GM12878 (cell line): ENCODE measurements around the gene ITPR2. TPM values are rescaled to one million over a fixed set of nuclear protein-coding genes. Genes with fewer than 3 reads are reported as not detected.

Experiments
- ATAC-seq: fragments of 200-7000 bp; cut with Tn5 transposase; 3 replicates; pipeline ENCODE4 v1.9.1; 2020; ENCODE audit warnings: mild to moderate bottlenecking, moderate library complexity
- BruUV-seq: library from RNA; stranded (reverse); fragments of 400-500 nt; replicated peaks from 2 replicates; lab custom pipeline; 2021; lab: Mats Ljungman, UMichigan
- CTCF ChIA-PET: fragments of 300-600 bp; sonication (Branson Sonifier 250); formaldehyde crosslinking; extraction: SDS; loops from one replicate; lab custom pipeline; 2021; ENCODE audit warnings: inconsistent platforms; lab: Yijun Ruan, JAX
- POLR2A ChIA-PET: fragments of 350-600 bp; formaldehyde crosslinking; extraction: SDS; loops from one replicate; lab custom pipeline; 2021; ENCODE audit warnings: inconsistent platforms; lab: Charles Lee
- RAD21 ChIA-PET: fragments of 300-600 bp; sonication (Branson Sonifier 250); formaldehyde crosslinking; loops from one replicate; lab custom pipeline; 2023; ENCODE audit warnings: antibody characterized with exemption; ENCODE audit not compliant: unreplicated experiment; lab: Charles Lee
- SMC1A ChIA-PET: fragments of 300-600 bp; sonication (Branson Sonifier 250); formaldehyde crosslinking; loops from one replicate; lab custom pipeline; 2023; ENCODE audit not compliant: unreplicated experiment, uncharacterized antibody; lab: Charles Lee
- DNase-seq: peaks from one replicate; pipeline ENCODE4 v3.0.0-alpha.2; 2011; ENCODE audit warnings: low read depth, low spot score
- FAIRE-seq: peaks from 3 replicates; lab custom pipeline; 2011; peaks lifted over from hg19 to GRCh38; lab: Jason Lieb, UNC
- H2AFZ ChIP-seq: 2 replicates; pipeline ENCODE4 v1.6.0; 2011; ENCODE audit warnings: low read depth, low read length, control low read depth; ENCODE audit not compliant: control insufficient read depth
- H3K27ac ChIP-seq: 2 replicates; pipeline ENCODE4 v1.5.1; 2011; ENCODE audit warnings: control low read depth; ENCODE audit not compliant: control insufficient read depth, insufficient read depth
- H3K27me3 ChIP-seq, 2 experiments: replicated peaks in 1 of 2; 2 replicates each; pipeline versions ENCODE4 v1.6.0 to v1.6.1; 2011; ENCODE audit warnings: low read length in 1 of 2; ENCODE audit not compliant: control insufficient read depth in 2 of 2, insufficient read depth in 2 of 2
- H3K36me3 ChIP-seq, 2 experiments: 2 replicates each; pipeline ENCODE4 v1.5.1; 2011; ENCODE audit warnings: low read length in 1 of 2; ENCODE audit not compliant: control insufficient read depth in 2 of 2, insufficient read depth in 2 of 2
- H3K4me1 ChIP-seq: 2 replicates; pipeline ENCODE4 v1.6.1; 2011; ENCODE audit warnings: mild to moderate bottlenecking, low read length, moderate library complexity, mixed read lengths; ENCODE audit not compliant: control insufficient read depth, insufficient read depth
- H3K4me2 ChIP-seq: 2 replicates; pipeline ENCODE4 v1.6.0; 2011; ENCODE audit warnings: control low read depth; ENCODE audit not compliant: control insufficient read depth, insufficient read depth
- H3K4me3 ChIP-seq: fragments of 200-600 bp; sonication (generic); 2 replicates; pipeline ENCODE4 v1.5.1; 2016
- H3K79me2 ChIP-seq: 2 replicates; pipeline ENCODE4 v1.6.0; 2011; ENCODE audit warnings: low read length; ENCODE audit not compliant: control insufficient read depth, insufficient read depth
- H3K9ac ChIP-seq: 2 replicates; pipeline ENCODE4 v1.8.0; 2011; ENCODE audit warnings: low read length, control low read depth, mixed read lengths; ENCODE audit not compliant: control insufficient read depth, insufficient read depth
- H3K9me3 ChIP-seq: replicated peaks from 3 replicates; pipeline ENCODE4 v1.5.1; 2011; ENCODE audit warnings: mild to moderate bottlenecking, low read length; ENCODE audit not compliant: control insufficient read depth, insufficient read depth
- H4K20me1 ChIP-seq: 2 replicates; pipeline ENCODE4 v1.6.0; 2011; ENCODE audit not compliant: control insufficient read depth, insufficient read depth
- ESRRA ChIP-seq: IDR thresholded peaks from 2 replicates; pipeline ENCODE4 v1.6.1; 2012; ENCODE audit warnings: mild to moderate bottlenecking, low read length, improper control_type of control experiment
- LARP7 ChIP-seq: fragments of 450-650 bp; IDR thresholded peaks from 2 replicates; pipeline ENCODE4 v1.6.1; 2017; ENCODE audit warnings: mild to moderate bottlenecking
- NBN ChIP-seq: fragments of 450-650 bp; IDR thresholded peaks from 2 replicates; pipeline ENCODE4 v1.6.1; 2016
- WGBS: methylation state at CpG from one replicate; pipeline ENCODE4 v1.1.6; 2016; ENCODE audit warnings: low lambda C conversion rate; ENCODE audit not compliant: insufficient replicate concordance, insufficient coverage; ENCODE audit errors: missing lambda C conversion rate; 5-methylcytosine and 5-hydroxymethylcytosine counted together
- in situ Hi-C: fragments of 300-500 bp; cut with MboI; formaldehyde crosslinking; loops from 9 replicates; pipeline ENCODE4 v1.14.3; 2018; ENCODE audit warnings: mixed read lengths
- intact Hi-C: fragments of 100-400 bp; cut with micrococcal nuclease; formaldehyde crosslinking; loops from one replicate; pipeline ENCODE4 v1.14.2; 2022; ENCODE audit not compliant: unreplicated experiment
- polyA plus RNA-seq, 11 experiments: library from polyadenylated mRNA; depleted of rRNA in 4 of 11; unstranded in 6 of 11; stranded (reverse) in 5 of 11; fragments of >200 nt; fragmentation: Nextera tagmentation in 4 of 11; fragmentation: Illumina TruSeq in 1 of 11; extraction: Ambion mirVana in 4 of 11; extraction: Trizol in 1 of 11; gene quantifications; 1 replicate in 1 of 11; 2 replicates in 10 of 11; pipeline versions ENCODE4 v1.2.1 to v1.2.3, GENCODE V29; 2011 to 2016; ENCODE audit warnings: inconsistent platforms in 2 of 11, missing spikeins in 2 of 11, low read depth in 1 of 11
- total RNA-seq, 4 experiments: library from RNA; depleted of rRNA in 3 of 4; stranded (reverse); fragments of >200 nt in 3 of 4; fragmentation: Illumina TruSeq in 1 of 4; extraction: Trizol in 1 of 4; gene quantifications; 2 replicates each; pipeline versions ENCODE4 v1.2.1 to v1.2.3, GENCODE V29; 2013 to 2021
- TF ChIP-seq, protein P1 (sequence below): fragments of 450-650 bp; IDR thresholded peaks from 2 replicates; pipeline ENCODE4 v1.6.1; 2016; ENCODE audit warnings: mild to moderate bottlenecking
- TF ChIP-seq, protein P2 (sequence below): fragments of 450-650 bp; IDR thresholded peaks from 2 replicates; pipeline ENCODE4 v1.6.1; 2016; ENCODE audit warnings: mild to moderate bottlenecking, moderate library complexity, borderline replicate concordance

ITPR2 gene
- total and polyA plus RNA-seq, 10 of the 15 experiments (the other 5 are each of a cell fraction or from before 2014, with no cell fraction given): 7.5 to 76.2 (median 47.1) TPM

DNA sequence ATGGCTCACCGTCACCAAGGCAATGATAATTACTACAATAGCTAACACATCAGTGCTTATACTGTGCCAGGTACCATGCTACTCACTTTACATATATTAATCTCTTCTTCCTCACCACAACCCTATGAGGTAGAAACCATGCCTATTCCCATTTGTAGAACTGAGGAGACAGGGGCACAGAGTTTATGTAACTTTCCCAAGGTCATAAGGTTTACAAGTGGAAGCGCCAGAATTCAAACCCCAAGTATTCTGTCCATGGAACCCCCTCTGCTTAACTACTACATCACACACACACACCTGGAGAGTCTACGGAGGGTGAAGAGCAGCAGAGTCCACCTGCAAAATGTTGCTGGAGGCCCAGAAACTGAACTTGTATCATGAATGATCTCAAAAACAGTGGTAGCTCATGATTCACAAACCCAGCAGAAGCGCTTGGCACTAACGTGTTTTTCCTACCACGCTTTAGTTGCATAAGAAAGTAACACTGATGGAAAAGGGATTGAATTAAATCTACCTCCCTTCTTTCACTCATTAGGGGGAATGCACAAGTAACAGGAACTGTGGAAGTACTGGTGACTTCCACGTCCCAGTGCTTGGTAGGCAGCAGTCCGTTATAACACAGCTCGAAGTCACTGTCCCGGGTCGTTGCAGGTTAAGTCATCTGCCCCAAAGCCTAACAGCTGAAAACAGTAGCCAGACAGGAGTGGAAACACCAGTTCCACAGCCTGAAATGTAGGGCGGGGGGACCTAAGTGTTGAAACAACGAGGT, 2.0 kb downstream of the ITPR2 start:
- H4K20me1 ChIP-seq: no peaks in the 10 kb centered on the region
- no peaks in the 10 kb centered on the region for H3K9me3 ChIP-seq
- intact Hi-C loops (loop anchor here (10.0 kb wide), 1 partner anchor 54 kb away; no protein-coding TSS in a partner anchor), in situ Hi-C loops (no loop called here)
- no peaks in the 10 kb centered on the region for H3K27me3 ChIP-seq
- no TSS peak for BruUV-seq
- peak overlapping the region; percentile 50; the same call in 1 of the 2 replicates for H3K27ac ChIP-seq
- SMC1A ChIA-PET: interaction anchor here (0.6 to 6.3 kb wide), 34 partner anchors 9 to 1761 kb away, joined by 3 to 41 read pairs (median 4); no protein-coding TSS in a partner anchor
- POLR2A ChIA-PET: interaction anchor here (0.9 to 4.5 kb wide), 10 partner anchors 10 to 109 kb away, joined by 3 to 17 read pairs (median 4); no protein-coding TSS in a partner anchor
- DNase-seq (no peak), FAIRE-seq (no peak), ATAC-seq (no peak)
- TF ChIP-seq ESRRA: no peak
- peak; percentile 29; the same call in 1 of the 2 replicates for TF ChIP-seq NBN
- TF ChIP-seq, protein P1, sequence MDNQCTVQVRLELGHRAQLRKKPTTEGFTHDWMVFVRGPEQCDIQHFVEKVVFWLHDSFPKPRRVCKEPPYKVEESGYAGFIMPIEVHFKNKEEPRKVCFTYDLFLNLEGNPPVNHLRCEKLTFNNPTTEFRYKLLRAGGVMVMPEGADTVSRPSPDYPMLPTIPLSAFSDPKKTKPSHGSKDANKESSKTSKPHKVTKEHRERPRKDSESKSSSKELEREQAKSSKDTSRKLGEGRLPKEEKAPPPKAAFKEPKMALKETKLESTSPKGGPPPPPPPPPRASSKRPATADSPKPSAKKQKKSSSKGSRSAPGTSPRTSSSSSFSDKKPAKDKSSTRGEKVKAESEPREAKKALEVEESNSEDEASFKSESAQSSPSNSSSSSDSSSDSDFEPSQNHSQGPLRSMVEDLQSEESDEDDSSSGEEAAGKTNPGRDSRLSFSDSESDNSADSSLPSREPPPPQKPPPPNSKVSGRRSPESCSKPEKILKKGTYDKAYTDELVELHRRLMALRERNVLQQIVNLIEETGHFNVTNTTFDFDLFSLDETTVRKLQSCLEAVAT: peak; percentile 90; the same call in 1 of the 2 replicates
- no peak for TF ChIP-seq LARP7
- TF ChIP-seq, protein P2, sequence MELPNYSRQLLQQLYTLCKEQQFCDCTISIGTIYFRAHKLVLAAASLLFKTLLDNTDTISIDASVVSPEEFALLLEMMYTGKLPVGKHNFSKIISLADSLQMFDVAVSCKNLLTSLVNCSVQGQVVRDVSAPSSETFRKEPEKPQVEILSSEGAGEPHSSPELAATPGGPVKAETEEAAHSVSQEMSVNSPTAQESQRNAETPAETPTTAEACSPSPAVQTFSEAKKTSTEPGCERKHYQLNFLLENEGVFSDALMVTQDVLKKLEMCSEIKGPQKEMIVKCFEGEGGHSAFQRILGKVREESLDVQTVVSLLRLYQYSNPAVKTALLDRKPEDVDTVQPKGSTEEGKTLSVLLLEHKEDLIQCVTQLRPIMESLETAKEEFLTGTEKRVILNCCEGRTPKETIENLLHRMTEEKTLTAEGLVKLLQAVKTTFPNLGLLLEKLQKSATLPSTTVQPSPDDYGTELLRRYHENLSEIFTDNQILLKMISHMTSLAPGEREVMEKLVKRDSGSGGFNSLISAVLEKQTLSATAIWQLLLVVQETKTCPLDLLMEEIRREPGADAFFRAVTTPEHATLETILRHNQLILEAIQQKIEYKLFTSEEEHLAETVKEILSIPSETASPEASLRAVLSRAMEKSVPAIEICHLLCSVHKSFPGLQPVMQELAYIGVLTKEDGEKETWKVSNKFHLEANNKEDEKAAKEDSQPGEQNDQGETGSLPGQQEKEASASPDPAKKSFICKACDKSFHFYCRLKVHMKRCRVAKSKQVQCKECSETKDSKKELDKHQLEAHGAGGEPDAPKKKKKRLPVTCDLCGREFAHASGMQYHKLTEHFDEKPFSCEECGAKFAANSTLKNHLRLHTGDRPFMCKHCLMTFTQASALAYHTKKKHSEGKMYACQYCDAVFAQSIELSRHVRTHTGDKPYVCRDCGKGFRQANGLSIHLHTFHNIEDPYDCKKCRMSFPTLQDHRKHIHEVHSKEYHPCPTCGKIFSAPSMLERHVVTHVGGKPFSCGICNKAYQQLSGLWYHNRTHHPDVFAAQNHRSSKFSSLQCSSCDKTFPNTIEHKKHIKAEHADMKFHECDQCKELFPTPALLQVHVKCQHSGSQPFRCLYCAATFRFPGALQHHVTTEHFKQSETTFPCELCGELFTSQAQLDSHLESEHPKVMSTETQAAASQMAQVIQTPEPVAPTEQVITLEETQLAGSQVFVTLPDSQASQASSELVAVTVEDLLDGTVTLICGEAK: 0 out of 2 replicates have a peak, but pooled peaks have one; percentile 14
- peak overlapping the region; percentile 60 for H3K4me2 ChIP-seq
- peak overlapping the region; percentile 27 for H3K9ac ChIP-seq
- no peaks in the 10 kb centered on the region for H3K36me3 ChIP-seq
- RAD21 ChIA-PET: interaction anchor here (0.8 to 6.2 kb wide), 20 partner anchors 10 to 185 kb away, joined by 3 to 51 read pairs (median 6); partner anchors contain the start of gene TM7SF3
- CTCF ChIA-PET: interaction anchor here (0.7 to 3.4 kb wide), 16 partner anchors 11 to 129 kb away, joined by 3 to 22 read pairs (median 4); no protein-coding TSS in a partner anchor
- H3K4me3 ChIP-seq: peak overlapping the region; percentile 79
- H3K79me2 ChIP-seq: peaks cover 67% of the 10 kb centered on the region
- H2AFZ ChIP-seq: no peak overlapping the region
- peaks cover 5% of the 10 kb centered on the region for H3K4me1 ChIP-seq
- 93% methylated on average over 13 of the region's 13 CpGs for WGBS
